OCI-LY7 (cell line): ENCODE data around the gene RTKN2.

Source experiments
- CTCF ChIP-seq: fragments of 200-600 bp; sonication (generic); conservative IDR thresholded peaks from 2 replicates; pipeline ENCODE4 v1.5.1; 2014; ENCODE audit warnings: mild to moderate bottlenecking, antibody characterized with exemption, low read length, moderate library complexity, mixed read lengths
- EZH2phosphoT487 ChIP-seq: fragments of 200-600 bp; sonication (generic); IDR thresholded peaks from 2 replicates; pipeline ENCODE4 v1.6.1; 2018; ENCODE audit warnings: low read depth, borderline replicate concordance, mild to moderate bottlenecking, mixed run types, antibody characterized with exemption, low read length, moderate library complexity, mixed read lengths

GRCh38 chr10:62165803-62166202, 102.8 kb downstream of the RTKN2 start:
- TF ChIP-seq EZH2phosphoT487 = no peak
- TF ChIP-seq CTCF = no peak
